HepG2 (cell line): ENCODE data around the gene DDRGK1. TPM values are rescaled to one million over a fixed set of nuclear protein-coding genes. Genes with fewer than 3 reads are reported as not detected.

Experiments
- CEBPB ChIP-seq: IDR thresholded peaks from 2 replicates; pipeline ENCODE4 v1.6.1; 2011; ENCODE audit warnings: low read depth, low read length, improper control_type of control experiment, borderline replicate concordance
- NFKB2 ChIP-seq: sonication (generic); formaldehyde crosslinking; IDR thresholded peaks from 2 replicates; pipeline ENCODE4 v1.4.0; 2020; ENCODE audit warnings: missing genetic modification reagents, borderline replicate concordance
- POLR2G ChIP-seq: fragments of 200-400 bp; formaldehyde crosslinking; IDR thresholded peaks from 2 replicates; pipeline ENCODE4 v1.6.1; 2018; ENCODE audit warnings: mild to moderate bottlenecking, low read depth, low read length, moderate library complexity
- RAD21 ChIP-seq: fragments of 450-650 bp; formaldehyde crosslinking; IDR thresholded peaks from 2 replicates; pipeline ENCODE4 v1.5.0; 2020; ENCODE audit warnings: mild to moderate bottlenecking
- SIN3B ChIP-seq: fragments of 150-350 bp; IDR thresholded peaks from 2 replicates; pipeline ENCODE4 v1.6.1; 2014; ENCODE audit warnings: low read length
- SOX6 ChIP-seq, 2 experiments: fragments of 450-650 bp in 1 of 2; sonication (generic) in 1 of 2; formaldehyde crosslinking in 1 of 2; IDR thresholded peaks; 2 replicates each; pipeline versions ENCODE4 v1.4.0 to v1.6.1; 2017 to 2020; ENCODE audit warnings: antibody characterized with exemption in 1 of 2, mild to moderate bottlenecking in 1 of 2, missing genetic modification reagents in 1 of 2
- STAG1 ChIP-seq: sonication (generic); formaldehyde crosslinking; IDR thresholded peaks from 2 replicates; pipeline ENCODE4 v1.4.0; 2020; ENCODE audit warnings: missing genetic modification reagents
- ZIK1 ChIP-seq: sonication (generic); formaldehyde crosslinking; IDR thresholded peaks from 2 replicates; pipeline ENCODE4 v1.5.0; 2020; ENCODE audit warnings: mild to moderate bottlenecking, low read depth, missing genetic modification reagents, borderline replicate concordance
- ZNF142 ChIP-seq: sonication (generic); formaldehyde crosslinking; IDR thresholded peaks from 2 replicates; pipeline ENCODE4 v1.4.0; 2020; ENCODE audit warnings: missing genetic modification reagents
- ZNF430 ChIP-seq: sonication (generic); formaldehyde crosslinking; IDR thresholded peaks from 2 replicates; pipeline ENCODE4 v1.9.0; 2021; ENCODE audit warnings: mild to moderate bottlenecking, missing genetic modification reagents
- ZNF556 ChIP-seq: sonication (generic); formaldehyde crosslinking; IDR thresholded peaks from 2 replicates; pipeline ENCODE4 v1.4.0; 2020; ENCODE audit warnings: mild to moderate bottlenecking, missing genetic modification reagents, borderline replicate concordance
- ZNF687 ChIP-seq: sonication (generic); formaldehyde crosslinking; IDR thresholded peaks from 2 replicates; pipeline ENCODE4 v1.5.1; 2020; ENCODE audit warnings: mild to moderate bottlenecking, missing genetic modification reagents, moderate library complexity
- polyA plus RNA-seq, 8 experiments: library from polyadenylated mRNA; depleted of rRNA in 3 of 8; stranded (reverse) in 7 of 8; unstranded in 1 of 8; fragments of >200 nt; fragmentation: Illumina TruSeq in 4 of 8; extraction: Trizol in 4 of 8; gene quantifications; 2 replicates each; pipeline versions ENCODE4 v1.2.1 to v1.2.3, GENCODE V29; 2011 to 2016; ENCODE audit warnings: low read depth in 4 of 8, missing spikeins in 1 of 8, mixed read lengths in 1 of 8; ENCODE audit not compliant: insufficient read depth in 1 of 8
- total RNA-seq, 5 experiments: library from RNA; depleted of rRNA; stranded (reverse); fragments of >200 nt; fragmentation: Illumina TruSeq; extraction: Trizol; gene quantifications; 2 replicates each; pipeline ENCODE4 v1.2.3, GENCODE V29; 2016; ENCODE audit warnings: low read depth in 1 of 5
- TF ChIP-seq, protein P1 (sequence below): sonication (generic); formaldehyde crosslinking; IDR thresholded peaks from 2 replicates; pipeline ENCODE4 v1.4.0; 2020; ENCODE audit warnings: missing genetic modification reagents, mild to moderate bottlenecking, borderline replicate concordance
- TF ChIP-seq, protein P2 (sequence below): IDR thresholded peaks from 2 replicates; pipeline ENCODE4 v1.6.1; 2016; ENCODE audit warnings: missing compliant biosample characterization, missing genetic modification reagents, borderline replicate concordance

The DDRGK1 gene
- total and polyA plus RNA-seq, 2 of the 13 experiments (the other 11 are each of a cell fraction or from before 2014, with no cell fraction given), result 96.7 to 149 TPM

- TF ChIP-seq RAD21 (CRISPR knock-in tag), result no peak
- TF ChIP-seq STAG1 (CRISPR knock-in tag), result no peak
- 0 out of 2 replicates have a peak, but pooled peaks have one; percentile 14 for TF ChIP-seq ZNF430 (CRISPR knock-in tag)
- TF ChIP-seq CEBPB, result peak; percentile 16; the same call in 1 of the 2 replicates
- TF ChIP-seq, protein P1, sequence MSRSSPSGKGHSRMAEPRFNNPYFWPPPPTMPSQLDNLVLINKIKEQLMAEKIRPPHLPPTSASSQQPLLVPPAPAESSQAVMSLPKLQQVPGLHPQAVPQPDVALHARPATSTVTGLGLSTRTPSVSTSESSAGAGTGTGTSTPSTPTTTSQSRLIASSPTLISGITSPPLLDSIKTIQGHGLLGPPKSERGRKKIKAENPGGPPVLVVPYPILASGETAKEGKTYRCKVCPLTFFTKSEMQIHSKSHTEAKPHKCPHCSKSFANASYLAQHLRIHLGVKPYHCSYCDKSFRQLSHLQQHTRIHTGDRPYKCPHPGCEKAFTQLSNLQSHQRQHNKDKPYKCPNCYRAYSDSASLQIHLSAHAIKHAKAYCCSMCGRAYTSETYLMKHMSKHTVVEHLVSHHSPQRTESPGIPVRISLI (CRISPR knock-in tag), result peak; percentile 79; the same call in 1 of the 2 replicates
- TF ChIP-seq, protein P2, sequence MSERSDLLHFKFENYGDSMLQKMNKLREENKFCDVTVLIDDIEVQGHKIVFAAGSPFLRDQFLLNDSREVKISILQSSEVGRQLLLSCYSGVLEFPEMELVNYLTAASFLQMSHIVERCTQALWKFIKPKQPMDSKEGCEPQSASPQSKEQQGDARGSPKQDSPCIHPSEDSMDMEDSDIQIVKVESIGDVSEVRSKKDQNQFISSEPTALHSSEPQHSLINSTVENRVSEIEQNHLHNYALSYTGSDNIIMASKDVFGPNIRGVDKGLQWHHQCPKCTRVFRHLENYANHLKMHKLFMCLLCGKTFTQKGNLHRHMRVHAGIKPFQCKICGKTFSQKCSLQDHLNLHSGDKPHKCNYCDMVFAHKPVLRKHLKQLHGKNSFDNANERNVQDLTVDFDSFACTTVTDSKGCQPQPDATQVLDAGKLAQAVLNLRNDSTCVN, result peak; percentile 20; the same call in 1 of the 2 replicates
- TF ChIP-seq ZIK1 (CRISPR knock-in tag), result 0 out of 2 replicates have a peak, but pooled peaks have one; percentile 61
- no peak for TF ChIP-seq POLR2G
- TF ChIP-seq NFKB2 (CRISPR knock-in tag), result peak; percentile 26; the same call in 1 of the 2 replicates
- no peak for TF ChIP-seq ZNF142 (CRISPR knock-in tag)
- TF ChIP-seq SIN3B, result no peak
- peak; percentile 28; the same call in 1 of the 2 replicates for TF ChIP-seq ZNF556 (CRISPR knock-in tag)
- TF ChIP-seq ZNF687 (CRISPR knock-in tag), result peak; percentile 47; the same call in 1 of the 2 replicates
- no peak for TF ChIP-seq SOX6 (IDR thresholded peaks at IDR 0.05)
- TF ChIP-seq SOX6 (CRISPR knock-in tag; IDR thresholded peaks at IDR 0.05), result peak; percentile 23; the same call in 1 of the 2 replicates
- TF ChIP-seq, all 625 proteins: peak for 36
These were observed 32.9 kb downstream of the DDRGK1 start (continued) for GRCh38 chr20:3171391-3172125.
